Esophagus muscularis mucosa (tissue), 4 donors: ENCODE data around the gene CC2D2A. TPM values are rescaled to one million over a fixed set of nuclear protein-coding genes. Genes with fewer than 3 reads are reported as not detected.

ENCODE experiments used
- DNase-seq: peaks from one replicate; pipeline ENCODE4 v3.0.0-alpha.2; 2017; ENCODE audit errors: extremely low spot score
- H3K27ac ChIP-seq, 4 donors: fragments of 200-600 bp; sonication (generic); replicated peaks in 1 of 4; 1 replicate in 3 of 4; 2 replicates in 1 of 4; pipeline ENCODE4 v1.5.1; 2016 to 2019; ENCODE audit warnings: mild to moderate bottlenecking in 1 of 4
- H3K27me3 ChIP-seq, 4 donors: fragments of 200-600 bp; sonication (generic); one replicate each; pipeline versions ENCODE4 v1.5.1 to v1.6.0; 2016 to 2019
- H3K36me3 ChIP-seq, 4 donors: fragments of 200-600 bp; sonication (generic); one replicate each; pipeline ENCODE4 v1.5.1; 2016 to 2019
- H3K4me1 ChIP-seq, 4 donors: fragments of 200-600 bp; sonication (generic); one replicate each; pipeline ENCODE4 v1.5.1; 2016 to 2019
- H3K4me3 ChIP-seq, 4 donors: fragments of 200-600 bp; sonication (generic); 1 replicate in 2 of 4; 2 replicates in 2 of 4; pipeline ENCODE4 v1.5.1; 2016 to 2019; ENCODE audit warnings: mild to moderate bottlenecking in 4 of 4, moderate library complexity in 1 of 4
- H3K9me3 ChIP-seq, 4 donors: fragments of 200-600 bp; sonication (generic); 1 replicate in 3 of 4; 2 replicates in 1 of 4; pipeline ENCODE4 v1.5.1; 2016 to 2019
- CTCF ChIP-seq, 3 experiments: fragments of 200-600 bp in 2 of 3; fragments of 450-650 bp in 1 of 3; sonication (generic) in 2 of 3; IDR thresholded peaks; one replicate each; pipeline ENCODE4 v1.5.1; 2017 to 2019; ENCODE audit warnings: antibody characterized with exemption in 3 of 3, mild to moderate bottlenecking in 2 of 3, moderate library complexity in 1 of 3
- EP300 ChIP-seq: sonication (generic); formaldehyde crosslinking; IDR thresholded peaks from one replicate; pipeline ENCODE4 v1.6.1; 2017; ENCODE audit warnings: antibody characterized with exemption
- POLR2A ChIP-seq: fragments of 450-650 bp; IDR thresholded peaks from one replicate; pipeline ENCODE4 v1.6.1; 2017; ENCODE audit warnings: antibody characterized with exemption, moderate library complexity, mild to moderate bottlenecking, low read depth
- POLR2AphosphoS5 ChIP-seq, 2 donors: sonication (generic); formaldehyde crosslinking; IDR thresholded peaks; one replicate each; pipeline ENCODE4 v1.6.1; 2017; ENCODE audit warnings: antibody characterized with exemption in 2 of 2
- WGBS: methylation state at CpG from one replicate; pipeline ENCODE4 v1.1.5; 2018; 5-methylcytosine and 5-hydroxymethylcytosine counted together
- intact Hi-C: fragments of 100-400 bp; cut with DNase I; formaldehyde crosslinking; loops from one replicate; pipeline ENCODE4 v1.15.1; 2023
- total RNA-seq, 4 donors: library from RNA; depleted of rRNA; stranded (reverse); fragments of >200 nt; gene quantifications; one replicate each; pipeline versions ENCODE4 v1.1.0 to v1.2.1, GENCODE V29; 2016

Gene CC2D2A
- total RNA-seq, 4 donors from 2014 or later, result 23.0 to 59.7 (median 45.0) TPM

- Histone ChIP-seq H3K27me3 (no peaks in the 10 kb centered on the region), H3K4me1 (peaks cover 0 to 17% (median 11%) of the 10 kb centered on the region in 4 donors), H3K27ac (no peak overlapping the region), H3K9me3 (no peaks in the 10 kb centered on the region), H3K4me3 (no peak overlapping the region), H3K36me3 (peaks cover 16 to 80% (median 44%) of the 10 kb centered on the region in 4 donors)
- DNase-seq, result no peak
- intact Hi-C loops, result no loop called here
- TF ChIP-seq EP300 (no peak), POLR2AphosphoS5 (IDR thresholded peaks at IDR 0.05) (no peak), POLR2A (no peak), CTCF (IDR thresholded peaks at IDR 0.05) (no peak)
- WGBS, result 86% methylated on average over 2 of the region's 2 CpGs
Measured at GRCh38 chr4:15558561-15558960, 88.9 kb downstream of the CC2D2A start.

GRCh38 chr4:15562114-15562513 lies 92.4 kb downstream of the CC2D2A start:
- Histone ChIP-seq H3K9me3 (no peaks in the 10 kb centered on the region), H3K27me3 (no peaks in the 10 kb centered on the region), H3K36me3 (peaks cover 19 to 80% (median 49%) of the 10 kb centered on the region in 4 donors), H3K4me1 (peaks cover 0 to 17% (median 11%) of the 10 kb centered on the region in 4 donors), H3K4me3 (no peak overlapping the region), H3K27ac (no peak overlapping the region)
- DNase-seq, result no peak
- no peak for TF ChIP-seq EP300
- no peak for TF ChIP-seq POLR2AphosphoS5 (IDR thresholded peaks at IDR 0.05)
- TF ChIP-seq POLR2A, result no peak
- no peak for TF ChIP-seq CTCF (IDR thresholded peaks at IDR 0.05)
- WGBS, result 41% methylated on average over 3 of the region's 3 CpGs
- intact Hi-C loops, result no loop called here

GRCh38 chr4:15562623-15563022 lies 92.9 kb downstream of the CC2D2A start:
- H3K4me3 ChIP-seq, result no peak overlapping the region
- TF ChIP-seq POLR2AphosphoS5 (IDR thresholded peaks at IDR 0.05) (no peak), CTCF (IDR thresholded peaks at IDR 0.05) (no peak), EP300 (no peak), POLR2A (no peak)
- H3K9me3 ChIP-seq, result no peaks in the 10 kb centered on the region
- DNase-seq, result no peak
- peaks cover 0 to 17% (median 11%) of the 10 kb centered on the region in 4 donors for H3K4me1 ChIP-seq
- intact Hi-C loops, result no loop called here
- H3K27ac ChIP-seq, result no peak overlapping the region
- peaks cover 24 to 80% (median 52%) of the 10 kb centered on the region in 4 donors for H3K36me3 ChIP-seq
- H3K27me3 ChIP-seq, result no peaks in the 10 kb centered on the region

DNA sequence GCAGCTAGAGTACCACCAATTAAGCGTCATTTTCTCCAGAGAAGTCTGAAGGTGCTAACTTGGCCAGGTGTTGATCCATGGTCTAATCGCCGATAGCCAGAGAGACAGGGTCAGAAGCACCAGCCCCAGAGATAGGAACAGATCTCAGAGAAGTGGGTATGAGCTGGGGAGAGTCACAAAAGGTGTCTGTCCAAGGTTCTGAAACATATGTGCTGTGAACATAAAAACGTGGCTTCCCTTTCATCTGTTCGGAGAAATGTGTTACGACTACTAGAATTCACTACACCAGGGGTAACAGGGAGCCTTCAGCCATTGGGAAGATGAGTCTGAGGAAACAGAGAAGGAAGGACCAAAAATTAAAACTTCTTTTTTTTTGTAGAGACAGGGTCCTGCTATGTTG lies 94.2 kb downstream of the CC2D2A start:
- Histone ChIP-seq H3K4me1 (peaks cover 0 to 17% (median 11%) of the 10 kb centered on the region in 4 donors), H3K9me3 (no peaks in the 10 kb centered on the region), H3K4me3 (no peak overlapping the region), H3K27me3 (no peaks in the 10 kb centered on the region), H3K27ac (no peak overlapping the region), H3K36me3 (peaks cover 31 to 80% (median 58%) of the 10 kb centered on the region in 4 donors)
- intact Hi-C loops, result no loop called here
- TF ChIP-seq CTCF (IDR thresholded peaks at IDR 0.05), result no peak
- no peak for TF ChIP-seq POLR2A
- TF ChIP-seq EP300, result no peak
- TF ChIP-seq POLR2AphosphoS5 (IDR thresholded peaks at IDR 0.05), result no peak
- WGBS, result 80% methylated on average over 6 of the region's 6 CpGs
- DNase-seq, result no peak

GRCh38 chr4:15568821-15569220 lies 99.1 kb downstream of the CC2D2A start:
- Histone ChIP-seq H3K27me3 (no peaks in the 10 kb centered on the region), H3K9me3 (no peaks in the 10 kb centered on the region), H3K4me3 (no peak overlapping the region), H3K4me1 (no peaks in the 10 kb centered on the region), H3K27ac (no peak overlapping the region), H3K36me3 (peaks cover 26 to 83% (median 57%) of the 10 kb centered on the region in 4 donors)
- intact Hi-C loops, result no loop called here
- TF ChIP-seq POLR2A (no peak), EP300 (no peak), CTCF (IDR thresholded peaks at IDR 0.05) (no peak), POLR2AphosphoS5 (IDR thresholded peaks at IDR 0.05) (no peak)
- no peak for DNase-seq
